T-helper 22 cell (primary cell): ENCODE results near the gene PPP1R15B.

ENCODE experiments used
- DNase-seq: peaks from one replicate; pipeline ENCODE4 v3.0.0-alpha.2; 2020; ENCODE audit warnings: low read depth

PPP1R15B gene

GRCh38 chr1:204420039-204421004 lies 8.7 kb upstream of the PPP1R15B start:
- no peak for DNase-seq

- DNase-seq: no peak
Measured at GRCh38 chr1:204419064-204419403, 7.4 kb upstream of the PPP1R15B start.

GRCh38 chr1:204418174-204419063 lies 6.8 kb upstream of the PPP1R15B start:
- DNase-seq: no peak

GRCh38 chr1:204417074-204417997 lies 5.7 kb upstream of the PPP1R15B start:
- no peak for DNase-seq

- no peak for DNase-seq
Measured at GRCh38 chr1:204416589-204417073, 5.0 kb upstream of the PPP1R15B start.

- DNase-seq: no peak
Measured at GRCh38 chr1:204415351-204415750, 3.7 kb upstream of the PPP1R15B start.

- DNase-seq: no peak
Measured at GRCh38 chr1:204414016-204414415, 2.4 kb upstream of the PPP1R15B start.

GRCh38 chr1:204413170-204413535 lies 1.5 kb upstream of the PPP1R15B start:
- DNase-seq: no peak

GRCh38 chr1:204410688-204411450 lies 748 bp downstream of the PPP1R15B start:
- no peak for DNase-seq

GRCh38 chr1:204409836-204410687 lies 1.6 kb downstream of the PPP1R15B start:
- no peak for DNase-seq

GRCh38 chr1:204409123-204409522 lies 2.5 kb downstream of the PPP1R15B start:
- DNase-seq: no peak

- no peak for DNase-seq
Measured at GRCh38 chr1:204408602-204409001, 3.0 kb downstream of the PPP1R15B start.

- DNase-seq: no peak
Measured at GRCh38 chr1:204408074-204408507, 3.5 kb downstream of the PPP1R15B start.

GRCh38 chr1:204407295-204407971 lies 4.2 kb downstream of the PPP1R15B start:
- no peak for DNase-seq

GRCh38 chr1:204406621-204407020 lies 5.0 kb downstream of the PPP1R15B start:
- no peak for DNase-seq

GRCh38 chr1:204405988-204406387 lies 5.6 kb downstream of the PPP1R15B start:
- DNase-seq: no peak

GRCh38 chr1:204404629-204405028 lies 7.0 kb downstream of the PPP1R15B start:
- no peak for DNase-seq

GRCh38 chr1:204402391-204402790 lies 9.2 kb downstream of the PPP1R15B start:
- no peak for DNase-seq

- no peak for DNase-seq
Measured at GRCh38 chr1:204401730-204402129, 9.9 kb downstream of the PPP1R15B start.
